Gastrocnemius medialis (tissue), 4 donors: Measurements from ENCODE around the gene SLC9A5.

Source experiments
- POLR2A ChIP-seq, 2 donors: fragments of 450-650 bp; IDR thresholded peaks; one replicate each; pipeline ENCODE4 v1.6.1; 2017; ENCODE audit warnings: antibody characterized with exemption in 2 of 2, mild to moderate bottlenecking in 2 of 2, moderate library complexity in 2 of 2
- TF ChIP-seq, protein P1 (sequence below), 5 experiments: fragments of 450-650 bp in 3 of 5; fragments of 200-600 bp in 2 of 5; sonication (generic) in 2 of 5; IDR thresholded peaks in 4 of 5; conservative IDR thresholded peaks in 1 of 5; 1 replicate in 4 of 5; 2 replicates in 1 of 5; pipeline ENCODE4 v1.5.1; 2016 to 2019; ENCODE audit warnings: antibody characterized with exemption in 5 of 5, mild to moderate bottlenecking in 3 of 5, moderate library complexity in 3 of 5

GRCh38 chr16:67242138-67242730 lies 6.5 kb upstream of the SLC9A5 start:
- TF ChIP-seq, protein P1, sequence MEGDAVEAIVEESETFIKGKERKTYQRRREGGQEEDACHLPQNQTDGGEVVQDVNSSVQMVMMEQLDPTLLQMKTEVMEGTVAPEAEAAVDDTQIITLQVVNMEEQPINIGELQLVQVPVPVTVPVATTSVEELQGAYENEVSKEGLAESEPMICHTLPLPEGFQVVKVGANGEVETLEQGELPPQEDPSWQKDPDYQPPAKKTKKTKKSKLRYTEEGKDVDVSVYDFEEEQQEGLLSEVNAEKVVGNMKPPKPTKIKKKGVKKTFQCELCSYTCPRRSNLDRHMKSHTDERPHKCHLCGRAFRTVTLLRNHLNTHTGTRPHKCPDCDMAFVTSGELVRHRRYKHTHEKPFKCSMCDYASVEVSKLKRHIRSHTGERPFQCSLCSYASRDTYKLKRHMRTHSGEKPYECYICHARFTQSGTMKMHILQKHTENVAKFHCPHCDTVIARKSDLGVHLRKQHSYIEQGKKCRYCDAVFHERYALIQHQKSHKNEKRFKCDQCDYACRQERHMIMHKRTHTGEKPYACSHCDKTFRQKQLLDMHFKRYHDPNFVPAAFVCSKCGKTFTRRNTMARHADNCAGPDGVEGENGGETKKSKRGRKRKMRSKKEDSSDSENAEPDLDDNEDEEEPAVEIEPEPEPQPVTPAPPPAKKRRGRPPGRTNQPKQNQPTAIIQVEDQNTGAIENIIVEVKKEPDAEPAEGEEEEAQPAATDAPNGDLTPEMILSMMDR (IDR thresholded peaks at IDR 0.05 in 4 of 5, conservative IDR thresholded peaks at IDR 0.05 in 1 of 5): no peak
- no peak for TF ChIP-seq POLR2A (IDR thresholded peaks at IDR 0.05)
